ENCODE data around the gene GOLGA6A. TPM values are rescaled to one million over a fixed set of nuclear protein-coding genes. Genes with fewer than 3 reads are reported as not detected.

The GOLGA6A gene
- total and polyA plus RNA-seq, 7 donors, result 0.08 to 1.1 (median 0.16) TPM; not detected in 4

DNA sequence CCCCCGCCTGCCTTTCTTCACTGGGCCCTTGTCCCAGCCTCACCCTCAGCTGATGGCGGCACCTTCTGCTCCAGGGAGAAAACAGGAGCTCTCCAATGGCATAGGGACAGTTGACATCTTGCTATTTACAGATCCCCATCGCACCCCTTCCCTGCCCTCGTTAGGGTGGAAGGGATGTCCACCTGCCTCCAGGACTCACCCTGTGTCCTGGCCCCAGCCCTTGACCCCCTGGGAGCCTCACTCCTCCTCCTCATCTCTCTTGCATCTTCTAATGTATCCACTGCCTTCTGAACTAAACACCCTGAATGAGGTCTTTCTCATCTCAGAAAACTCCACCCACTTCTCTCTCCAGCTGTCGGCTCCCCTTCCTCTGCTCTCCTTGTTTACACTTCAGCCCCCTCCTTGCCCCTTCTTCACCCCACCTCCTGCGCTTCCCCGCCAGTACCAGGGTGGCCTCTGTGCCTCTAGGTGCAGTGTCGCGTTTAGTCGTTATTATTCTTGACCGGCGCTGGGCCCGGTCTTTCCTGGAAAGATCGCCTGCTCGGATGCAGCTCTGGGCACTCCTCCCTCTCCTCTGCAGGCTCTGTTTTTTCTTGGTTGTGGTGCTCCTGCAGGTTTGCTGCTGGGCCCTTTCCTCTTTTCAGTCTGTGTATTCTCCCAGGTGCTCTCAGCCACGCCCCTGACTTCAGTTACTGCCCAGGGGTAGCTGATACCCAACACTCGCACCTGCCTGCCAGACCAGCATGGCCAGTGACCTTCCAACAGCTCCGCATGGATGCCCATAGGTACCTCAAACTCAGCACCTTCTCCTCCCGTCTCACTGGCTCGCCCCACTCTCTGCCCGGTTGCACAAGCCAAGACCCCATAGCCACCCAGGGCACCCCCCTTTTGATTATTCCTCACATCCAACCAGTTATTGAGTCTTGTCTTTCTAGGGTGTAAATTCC is 44.9 kb downstream of the GOLGA6A start:
- Histone ChIP-seq H3K4me3 (no peak overlapping the region), H3K9me3 (no peaks in the 10 kb centered on the region), H3K36me3 (ENCODE audit: insufficient read depth in 1 of 2, low read depth in 1 of 2) (peaks cover 3 to 55% of the 10 kb centered on the region in 2 donors), H3K27ac (no peak overlapping the region), H3K4me1 (no peaks in the 10 kb centered on the region), H3K27me3 (ENCODE audit: insufficient read depth in 3 of 3, low read length in 2 of 3) (no peaks in the 10 kb centered on the region)
- TF ChIP-seq, protein P1, sequence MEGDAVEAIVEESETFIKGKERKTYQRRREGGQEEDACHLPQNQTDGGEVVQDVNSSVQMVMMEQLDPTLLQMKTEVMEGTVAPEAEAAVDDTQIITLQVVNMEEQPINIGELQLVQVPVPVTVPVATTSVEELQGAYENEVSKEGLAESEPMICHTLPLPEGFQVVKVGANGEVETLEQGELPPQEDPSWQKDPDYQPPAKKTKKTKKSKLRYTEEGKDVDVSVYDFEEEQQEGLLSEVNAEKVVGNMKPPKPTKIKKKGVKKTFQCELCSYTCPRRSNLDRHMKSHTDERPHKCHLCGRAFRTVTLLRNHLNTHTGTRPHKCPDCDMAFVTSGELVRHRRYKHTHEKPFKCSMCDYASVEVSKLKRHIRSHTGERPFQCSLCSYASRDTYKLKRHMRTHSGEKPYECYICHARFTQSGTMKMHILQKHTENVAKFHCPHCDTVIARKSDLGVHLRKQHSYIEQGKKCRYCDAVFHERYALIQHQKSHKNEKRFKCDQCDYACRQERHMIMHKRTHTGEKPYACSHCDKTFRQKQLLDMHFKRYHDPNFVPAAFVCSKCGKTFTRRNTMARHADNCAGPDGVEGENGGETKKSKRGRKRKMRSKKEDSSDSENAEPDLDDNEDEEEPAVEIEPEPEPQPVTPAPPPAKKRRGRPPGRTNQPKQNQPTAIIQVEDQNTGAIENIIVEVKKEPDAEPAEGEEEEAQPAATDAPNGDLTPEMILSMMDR (IDR thresholded peaks at IDR 0.05), result no peak
- DNase-seq, result no peak
- 85 to 89% (median 89%) methylated on average over 21 of the region's 21 CpGs for WGBS, 3 donors
- no peak for ATAC-seq
- intact Hi-C loops (cut with DNase I), result loop anchor here (2.0 to 5.0 kb wide), 2 partner anchors 65 to 70 kb away; no protein-coding TSS in a partner anchor

DNA sequence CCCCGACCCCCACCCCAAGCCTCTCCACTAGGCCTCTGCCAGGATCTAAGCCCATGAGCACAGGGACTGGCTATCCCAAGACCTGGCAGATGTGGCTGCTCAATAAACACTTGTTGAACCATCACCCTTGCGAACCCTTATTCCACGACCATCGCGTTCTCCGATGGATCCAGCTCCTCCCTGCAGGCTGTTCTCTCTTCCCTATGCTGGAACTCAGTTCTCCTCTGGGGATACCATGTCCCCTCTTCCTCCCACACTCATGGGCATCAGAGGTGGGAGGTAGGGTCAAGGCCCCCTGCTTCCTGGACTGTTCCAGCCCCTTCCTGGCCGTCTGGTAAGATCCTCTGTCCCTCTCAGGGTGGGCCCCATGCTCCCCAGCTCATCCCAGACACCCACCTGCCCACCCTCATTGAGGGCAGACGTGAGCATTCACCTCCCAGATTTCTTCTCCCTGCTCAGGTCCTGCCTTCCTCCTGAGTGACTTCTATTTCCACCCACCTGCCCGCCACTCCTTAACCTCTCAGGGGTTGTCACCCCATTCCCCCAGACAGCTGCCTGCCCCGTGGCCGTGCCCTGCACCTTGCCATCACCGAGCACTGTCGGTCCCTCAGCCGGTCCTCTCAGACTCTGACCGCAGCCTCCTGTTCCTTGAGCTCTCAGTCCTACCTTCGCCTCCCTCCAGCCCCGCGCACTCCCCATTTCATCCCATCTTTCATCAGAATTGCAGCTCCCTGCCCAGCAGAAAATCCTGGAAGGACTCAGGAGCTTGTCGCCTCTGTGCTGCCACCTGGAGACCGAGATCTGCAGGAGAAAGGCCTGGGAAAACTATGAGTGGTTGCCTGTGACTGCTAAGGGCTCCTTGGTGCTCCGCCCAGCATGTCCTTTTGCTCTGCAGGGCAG is 45.8 kb downstream of the GOLGA6A start:
- whole genome bisulfite sequencing, 3 donors, result 77 to 81% (median 80%) methylated on average over 21 of the region's 21 CpGs
- intact Hi-C loops (cut with DNase I), result loop anchor here (2.0 to 5.0 kb wide), 2 partner anchors 64 to 69 kb away; no protein-coding TSS in a partner anchor

DNA sequence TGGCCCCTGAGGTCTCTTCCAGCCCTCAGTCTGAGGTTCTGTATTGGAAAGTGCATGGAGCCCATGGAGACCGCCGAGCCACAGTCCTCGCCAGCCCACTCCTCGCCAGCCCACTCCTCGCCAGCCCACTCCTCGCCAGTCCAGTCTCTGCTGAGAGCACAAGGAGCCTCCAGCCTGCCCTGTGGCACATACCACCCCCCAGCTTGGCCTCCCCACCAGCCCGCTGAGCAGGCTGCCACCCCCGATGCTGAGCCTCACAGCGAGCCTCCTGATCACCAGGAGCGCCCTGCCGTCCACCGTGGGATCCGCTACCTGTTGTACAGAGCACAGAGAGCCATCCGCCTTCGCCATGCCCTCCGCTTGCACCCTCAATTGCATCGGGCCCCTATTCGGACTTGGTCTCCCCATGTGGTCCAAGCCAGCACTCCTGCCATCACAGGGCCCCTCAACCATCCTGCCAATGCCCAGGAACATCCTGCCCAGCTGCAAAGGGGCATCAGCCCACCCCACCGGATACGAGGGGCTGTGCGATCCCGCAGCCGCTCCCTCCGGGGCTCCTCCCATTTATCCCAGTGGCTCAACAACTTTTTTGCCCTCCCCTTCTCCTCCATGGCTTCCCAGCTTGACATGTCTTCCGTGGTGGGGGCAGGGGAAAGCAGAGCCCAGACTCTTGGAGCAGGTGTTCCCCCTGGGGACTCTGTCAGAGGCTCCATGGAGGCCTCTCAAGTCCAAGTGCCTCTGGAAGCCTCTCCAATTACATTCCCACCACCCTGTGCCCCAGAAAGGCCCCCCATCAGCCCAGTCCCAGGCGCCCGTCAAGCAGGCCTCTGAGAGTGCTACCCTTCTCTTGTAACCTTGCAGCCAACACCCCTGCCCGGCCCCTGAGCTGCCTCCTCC is 47.0 kb downstream of the GOLGA6A start:
- Histone ChIP-seq H3K4me1 (no peaks in the 10 kb centered on the region), H3K27me3 (ENCODE audit: insufficient read depth in 3 of 3, low read length in 2 of 3) (no peaks in the 10 kb centered on the region), H3K9me3 (no peaks in the 10 kb centered on the region), H3K36me3 (ENCODE audit: insufficient read depth in 1 of 2, low read depth in 1 of 2) (peaks cover 3 to 54% of the 10 kb centered on the region in 2 donors), H3K27ac (no peak overlapping the region), H3K4me3 (no peak overlapping the region)
- intact Hi-C loops (cut with DNase I), result loop anchor here (2.0 to 5.0 kb wide), 2 partner anchors 63 to 68 kb away; no protein-coding TSS in a partner anchor
- TF ChIP-seq, protein P1 (IDR thresholded peaks at IDR 0.05), result no peak
- ATAC-seq, result no peak
- WGBS, 3 donors, result 88 to 89% (median 89%) methylated on average over 28 of the region's 28 CpGs
- no peak for DNase-seq

More for the DNA sequence above, 45.8 kb downstream of the GOLGA6A start:
- no peak overlapping the region for H3K27ac ChIP-seq
- ATAC-seq, result no peak
- no peaks in the 10 kb centered on the region for H3K9me3 ChIP-seq
- TF ChIP-seq, protein P1 (IDR thresholded peaks at IDR 0.05), result peak; percentile 34
- H3K36me3 ChIP-seq (ENCODE audit: insufficient read depth in 1 of 2, low read depth in 1 of 2), result peaks cover 3 to 57% of the 10 kb centered on the region in 2 donors
- no peaks in the 10 kb centered on the region for H3K27me3 ChIP-seq (ENCODE audit: insufficient read depth in 3 of 3, low read length in 2 of 3)
- DNase-seq, result no peak
- H3K4me1 ChIP-seq, result no peaks in the 10 kb centered on the region
- H3K4me3 ChIP-seq, result no peak overlapping the region

DNA sequence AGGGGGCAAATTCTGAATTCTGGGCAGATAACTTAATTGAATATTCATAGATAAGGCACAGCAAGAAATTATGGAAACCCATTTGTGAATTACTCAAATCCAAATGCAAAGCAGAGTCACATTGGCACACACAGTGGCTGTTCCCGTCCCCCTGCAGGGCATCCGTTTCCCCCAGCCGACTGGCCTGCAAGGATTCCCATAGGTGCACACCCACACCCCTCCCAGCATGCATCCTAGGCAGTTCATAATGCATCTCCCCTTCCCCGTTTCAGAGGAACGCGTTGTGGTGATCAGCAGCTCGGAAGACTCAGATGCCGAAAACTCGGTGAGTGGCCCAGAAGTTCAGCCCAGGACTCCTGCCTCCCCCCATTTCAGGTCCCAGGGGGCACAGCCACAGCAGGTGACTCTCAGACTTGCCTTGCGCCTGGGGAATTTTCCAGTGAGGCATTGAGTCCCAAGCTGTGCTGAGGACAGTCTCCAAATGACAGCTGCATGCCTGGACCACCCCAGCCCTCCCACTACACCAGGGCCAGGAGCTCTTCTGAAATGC is 48.1 kb downstream of the GOLGA6A start:
- Histone ChIP-seq H3K9me3 (no peaks in the 10 kb centered on the region), H3K27me3 (ENCODE audit: insufficient read depth in 3 of 3, low read length in 2 of 3) (no peaks in the 10 kb centered on the region), H3K36me3 (ENCODE audit: insufficient read depth in 1 of 2, low read depth in 1 of 2) (peaks cover 3 to 56% of the 10 kb centered on the region in 2 donors), H3K4me3 (no peak overlapping the region), H3K27ac (no peak overlapping the region), H3K4me1 (no peaks in the 10 kb centered on the region)
- intact Hi-C loops (cut with DNase I), result no loop called here
- 78 to 83% (median 81%) methylated on average over 10 of the region's 10 CpGs for WGBS, 3 donors
- ATAC-seq (no peak), DNase-seq (no peak)
- TF ChIP-seq, protein P1 (IDR thresholded peaks at IDR 0.05), result no peak

Data from psoas muscle (tissue), 8 donors.